Loucy (cell line): ENCODE measurements around the gene METTL15.
A peak's percentile ranks its signal among the peaks of the same experiment; 100 is the strongest.

Experiments
- H2AFZ ChIP-seq: fragments of 200-600 bp; sonication (generic); 2 replicates; pipeline ENCODE4 v1.6.0; 2016; ENCODE audit warnings: antibody characterized with exemption, mild to moderate bottlenecking, low read length, moderate library complexity
- H3F3A ChIP-seq: fragments of 200-600 bp; 2 replicates; pipeline ENCODE4 v1.6.0; 2016; ENCODE audit warnings: antibody characterized with exemption, low read depth, mild to moderate bottlenecking
- H3K27me3 ChIP-seq: fragments of 200-600 bp; sonication (generic); 2 replicates; pipeline ENCODE4 v1.6.1; 2014; ENCODE audit warnings: low read length, mild to moderate bottlenecking; ENCODE audit not compliant: insufficient read depth, poor library complexity, severe bottlenecking
- H3K36me3 ChIP-seq: fragments of 200-600 bp; sonication (generic); 2 replicates; pipeline ENCODE4 v1.6.1; 2016; ENCODE audit warnings: low read length; ENCODE audit not compliant: insufficient read depth
- H3K4me1 ChIP-seq: fragments of 200-600 bp; sonication (generic); 2 replicates; pipeline ENCODE4 v1.5.1; 2014; ENCODE audit warnings: low read length, mild to moderate bottlenecking; ENCODE audit not compliant: insufficient read depth, poor library complexity, severe bottlenecking
- H3K4me2 ChIP-seq: fragments of 200-600 bp; sonication (generic); 2 replicates; pipeline ENCODE4 v1.6.0; 2014; ENCODE audit warnings: antibody characterized with exemption, low read length, low read depth, mild to moderate bottlenecking; ENCODE audit not compliant: poor library complexity, severe bottlenecking
- H3K4me3 ChIP-seq: fragments of 200-600 bp; sonication (generic); 2 replicates; pipeline ENCODE4 v1.5.1; 2014; ENCODE audit warnings: low read length, mild to moderate bottlenecking, mixed read lengths; ENCODE audit not compliant: poor library complexity, severe bottlenecking
- H3K79me2 ChIP-seq: fragments of 200-600 bp; sonication (generic); 2 replicates; pipeline ENCODE4 v1.6.1; 2014; ENCODE audit warnings: low read length; ENCODE audit not compliant: insufficient read depth
- H3K9ac ChIP-seq: fragments of 200-600 bp; sonication (generic); 2 replicates; pipeline ENCODE4 v1.6.0; 2014; ENCODE audit warnings: mild to moderate bottlenecking, low read depth, low read length, moderate library complexity; ENCODE audit not compliant: poor library complexity, severe bottlenecking
- H3K9me2 ChIP-seq: fragments of 200-600 bp; sonication (generic); replicated peaks from 2 replicates; pipeline ENCODE4 v1.6.1; 2016; ENCODE audit warnings: low read depth, low read length, mixed read lengths
- H3K9me3 ChIP-seq: fragments of 200-600 bp; sonication (generic); 2 replicates; pipeline ENCODE4 v1.6.1; 2014; ENCODE audit warnings: mild to moderate bottlenecking, antibody characterized with exemption, low read length, low read depth; ENCODE audit not compliant: insufficient read depth
- H4K20me1 ChIP-seq: fragments of 200-600 bp; sonication (generic); 2 replicates; pipeline ENCODE4 v1.6.0; 2014; ENCODE audit warnings: antibody characterized with exemption, low read length, mild to moderate bottlenecking; ENCODE audit not compliant: insufficient read depth, poor library complexity, severe bottlenecking
- CTCF ChIP-seq: fragments of 200-600 bp; sonication (generic); conservative IDR thresholded peaks from 2 replicates; pipeline ENCODE4 v1.5.1; 2014; ENCODE audit warnings: mild to moderate bottlenecking, antibody characterized with exemption, low read length
- EZH2phosphoT487 ChIP-seq: fragments of 200-600 bp; IDR thresholded peaks from 2 replicates; pipeline ENCODE4 v1.6.1; 2018; ENCODE audit warnings: antibody characterized with exemption, mild to moderate bottlenecking, moderate library complexity, borderline replicate concordance

METTL15 gene

GRCh38 chr11:28114731-28115130, 6.5 kb downstream of the METTL15 start:
- H2AFZ ChIP-seq: no peak overlapping the region
- no peaks in the 10 kb centered on the region for H3F3A ChIP-seq
- no peaks in the 10 kb centered on the region for H3K27me3 ChIP-seq
- no peaks in the 10 kb centered on the region for H3K9me3 ChIP-seq
- H3K4me2 ChIP-seq: peak overlapping the region; percentile 48
- peaks cover 2% of the 10 kb centered on the region for H4K20me1 ChIP-seq
- H3K4me1 ChIP-seq: peaks cover 41% of the 10 kb centered on the region
- no peaks in the 10 kb centered on the region for H3K9me2 ChIP-seq
- TF ChIP-seq CTCF (no peak), EZH2phosphoT487 (no peak)
- H3K9ac ChIP-seq: no peak overlapping the region
- no peak overlapping the region for H3K4me3 ChIP-seq
- H3K36me3 ChIP-seq: no peaks in the 10 kb centered on the region
- H3K79me2 ChIP-seq: peaks cover 46% of the 10 kb centered on the region

- no peaks in the 10 kb centered on the region for H3K9me2 ChIP-seq
- TF ChIP-seq CTCF: no peak
- TF ChIP-seq EZH2phosphoT487: no peak
- peaks cover 30% of the 10 kb centered on the region for H3K4me1 ChIP-seq
- H3K27me3 ChIP-seq: no peaks in the 10 kb centered on the region
- peak overlapping the region; percentile 9 for H3K4me2 ChIP-seq
- H3K9ac ChIP-seq: no peak overlapping the region
- H2AFZ ChIP-seq: no peak overlapping the region
- no peaks in the 10 kb centered on the region for H3F3A ChIP-seq
- H4K20me1 ChIP-seq: peaks cover 7% of the 10 kb centered on the region
- H3K79me2 ChIP-seq: peaks cover 22% of the 10 kb centered on the region
- H3K36me3 ChIP-seq: no peaks in the 10 kb centered on the region
- no peaks in the 10 kb centered on the region for H3K9me3 ChIP-seq
- no peak overlapping the region for H3K4me3 ChIP-seq
These were observed 9.5 kb downstream of the METTL15 start for GRCh38 chr11:28117712-28118111.

- H3K9ac ChIP-seq: no peak overlapping the region
- no peaks in the 10 kb centered on the region for H3K9me3 ChIP-seq
- H2AFZ ChIP-seq: no peak overlapping the region
- H4K20me1 ChIP-seq: peaks cover 4% of the 10 kb centered on the region
- no peaks in the 10 kb centered on the region for H3K9me2 ChIP-seq
- H3K79me2 ChIP-seq: peaks cover 5% of the 10 kb centered on the region; the same call in 1 of the 2 replicates
- H3F3A ChIP-seq: no peaks in the 10 kb centered on the region
- H3K36me3 ChIP-seq: 0 out of 2 replicates have a peak, but pooled peaks cover 8% of the 10 kb centered on the region
- H3K4me2 ChIP-seq: peak overlapping the region; percentile 35
- H3K4me1 ChIP-seq: peaks cover 25% of the 10 kb centered on the region
- no peak for TF ChIP-seq EZH2phosphoT487
- peak overlapping the region; percentile 19 for H3K4me3 ChIP-seq
- H3K27me3 ChIP-seq: no peaks in the 10 kb centered on the region
These were observed 15.0 kb downstream of the METTL15 start for GRCh38 chr11:28123151-28123581.

- Histone ChIP-seq H3K4me3 (no peak overlapping the region), H4K20me1 (no peaks in the 10 kb centered on the region)
- TF ChIP-seq CTCF (no peak), EZH2phosphoT487 (no peak)
These were observed 24.4 kb downstream of the METTL15 start for GRCh38 chr11:28132548-28132947.

More at GRCh38 chr11:28132548-28132947, 24.4 kb downstream of the METTL15 start:
- no peaks in the 10 kb centered on the region for H3F3A ChIP-seq
- no peak overlapping the region for H3K4me2 ChIP-seq
- H3K9me2 ChIP-seq: no peaks in the 10 kb centered on the region
- H2AFZ ChIP-seq: no peak overlapping the region
- H3K9me3 ChIP-seq: peaks cover 12% of the 10 kb centered on the region; the same call in 1 of the 2 replicates
- no peak overlapping the region for H3K9ac ChIP-seq
- no peaks in the 10 kb centered on the region for H3K79me2 ChIP-seq
- peaks cover 5% of the 10 kb centered on the region; the same call in 1 of the 2 replicates for H3K36me3 ChIP-seq
- no peaks in the 10 kb centered on the region for H3K27me3 ChIP-seq
- H3K4me1 ChIP-seq: no peaks in the 10 kb centered on the region
